A673 (cell line): ENCODE data around the gene RASAL2.

Experiments
- EZH2 ChIP-seq: fragments of 200-600 bp; sonication (generic); IDR thresholded peaks from 2 replicates; pipeline ENCODE4 v1.6.1; 2017; ENCODE audit warnings: borderline replicate concordance, low read depth, mild to moderate bottlenecking, mixed read lengths, antibody characterized with exemption, low read length; ENCODE audit not compliant: poor library complexity, severe bottlenecking
- TF ChIP-seq, protein P1 (sequence below): fragments of 300-800, 200-600 bp; sonication (generic); conservative IDR thresholded peaks from 2 replicates; pipeline ENCODE4 v1.5.1; 2017; ENCODE audit warnings: low read depth, mild to moderate bottlenecking, antibody characterized with exemption, low read length, moderate library complexity, mixed read lengths

DNA sequence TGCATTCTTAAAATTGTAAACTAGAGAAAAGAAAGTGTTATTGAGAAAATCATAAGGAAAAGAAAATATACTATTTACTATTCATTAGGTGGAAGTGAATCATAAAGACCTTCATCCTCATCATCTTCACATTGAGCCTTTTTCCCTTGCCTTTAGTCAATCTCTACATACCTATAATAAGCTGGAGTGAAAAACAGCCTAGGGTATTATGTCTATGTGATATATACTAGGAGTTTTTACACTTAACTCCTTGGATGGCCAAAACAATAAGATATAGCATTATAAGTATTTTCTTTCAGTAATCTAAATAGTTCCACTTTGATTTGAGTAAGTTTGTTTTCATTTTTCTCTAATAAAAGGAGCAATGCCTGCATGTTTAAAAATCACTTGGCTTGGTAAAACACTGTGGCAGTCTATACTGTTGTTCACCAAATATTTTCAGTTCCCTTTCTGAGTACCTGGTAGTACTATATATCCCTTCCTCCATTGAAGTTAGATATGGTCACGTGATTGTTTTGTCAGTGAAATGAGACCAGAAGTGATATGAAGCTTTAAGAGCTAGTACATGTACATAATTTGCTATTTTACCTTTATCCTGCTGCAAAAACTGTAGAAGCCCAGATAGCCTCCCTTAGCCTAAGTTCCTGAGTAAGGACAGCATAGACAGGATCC lies 324.5 kb downstream of the RASAL2 start:
- TF ChIP-seq, protein P1, sequence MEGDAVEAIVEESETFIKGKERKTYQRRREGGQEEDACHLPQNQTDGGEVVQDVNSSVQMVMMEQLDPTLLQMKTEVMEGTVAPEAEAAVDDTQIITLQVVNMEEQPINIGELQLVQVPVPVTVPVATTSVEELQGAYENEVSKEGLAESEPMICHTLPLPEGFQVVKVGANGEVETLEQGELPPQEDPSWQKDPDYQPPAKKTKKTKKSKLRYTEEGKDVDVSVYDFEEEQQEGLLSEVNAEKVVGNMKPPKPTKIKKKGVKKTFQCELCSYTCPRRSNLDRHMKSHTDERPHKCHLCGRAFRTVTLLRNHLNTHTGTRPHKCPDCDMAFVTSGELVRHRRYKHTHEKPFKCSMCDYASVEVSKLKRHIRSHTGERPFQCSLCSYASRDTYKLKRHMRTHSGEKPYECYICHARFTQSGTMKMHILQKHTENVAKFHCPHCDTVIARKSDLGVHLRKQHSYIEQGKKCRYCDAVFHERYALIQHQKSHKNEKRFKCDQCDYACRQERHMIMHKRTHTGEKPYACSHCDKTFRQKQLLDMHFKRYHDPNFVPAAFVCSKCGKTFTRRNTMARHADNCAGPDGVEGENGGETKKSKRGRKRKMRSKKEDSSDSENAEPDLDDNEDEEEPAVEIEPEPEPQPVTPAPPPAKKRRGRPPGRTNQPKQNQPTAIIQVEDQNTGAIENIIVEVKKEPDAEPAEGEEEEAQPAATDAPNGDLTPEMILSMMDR: no peak
- no peak for TF ChIP-seq EZH2
